Amniotic epithelial cell (primary cell): Measurements from ENCODE around the gene MEIOB.
"Not testable (repeated sequence)": the region's sequence is repeated elsewhere in the genome, so short reads cannot be mapped to it uniquely, and the experiment has no call there.

Experiments used
- DNase-seq: peaks from one replicate; pipeline ENCODE4 v3.0.0-alpha.2; 2010; ENCODE audit warnings: low read depth

MEIOB gene

DNA sequence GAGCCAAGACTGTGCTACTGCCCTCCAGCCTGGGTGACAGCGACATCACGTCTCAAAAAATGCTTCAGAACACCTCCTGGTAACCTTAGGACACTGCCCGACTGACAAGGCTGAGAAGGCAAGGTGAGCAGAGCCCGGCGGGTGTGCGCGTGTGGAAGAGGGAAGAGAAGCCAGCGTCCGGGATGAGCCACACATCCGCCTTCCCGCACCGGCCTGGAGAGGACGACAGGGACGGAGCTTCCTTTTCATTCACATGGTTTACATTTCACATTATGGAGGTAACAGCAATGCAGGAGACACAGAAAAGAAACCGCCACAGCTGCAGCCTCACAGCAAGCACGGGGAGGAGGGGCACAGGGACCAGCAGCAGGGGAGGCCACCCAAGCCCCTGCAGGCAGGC is 61.9 kb downstream of the MEIOB start:
- DNase-seq, result no peak

DNA sequence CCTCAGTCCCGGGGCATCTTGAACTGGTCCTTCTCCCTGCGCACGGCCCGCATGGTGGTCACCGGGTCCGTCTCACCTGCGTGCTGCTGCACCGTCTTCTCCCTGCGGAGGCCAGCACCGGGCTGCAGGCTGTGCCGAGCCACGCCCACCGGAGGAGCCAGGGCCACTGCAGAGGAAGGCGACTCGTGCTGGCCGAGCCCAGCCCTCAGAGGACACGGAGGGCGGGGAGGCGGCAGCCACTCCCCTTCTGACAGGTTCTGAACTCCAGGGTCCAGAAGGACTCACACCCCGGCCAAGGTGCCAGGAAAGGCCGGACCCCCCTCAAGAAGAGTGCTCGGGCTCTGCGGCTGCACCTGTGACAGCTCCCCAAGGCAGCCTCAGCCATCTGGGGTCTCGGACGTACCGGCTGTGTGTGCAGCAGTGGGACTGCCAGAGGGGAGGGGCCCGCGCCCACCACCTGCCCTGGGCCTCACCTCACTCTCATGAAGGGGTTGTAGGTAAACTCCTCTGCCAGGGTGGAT is 62.6 kb downstream of the MEIOB start:
- no peak for DNase-seq

DNA sequence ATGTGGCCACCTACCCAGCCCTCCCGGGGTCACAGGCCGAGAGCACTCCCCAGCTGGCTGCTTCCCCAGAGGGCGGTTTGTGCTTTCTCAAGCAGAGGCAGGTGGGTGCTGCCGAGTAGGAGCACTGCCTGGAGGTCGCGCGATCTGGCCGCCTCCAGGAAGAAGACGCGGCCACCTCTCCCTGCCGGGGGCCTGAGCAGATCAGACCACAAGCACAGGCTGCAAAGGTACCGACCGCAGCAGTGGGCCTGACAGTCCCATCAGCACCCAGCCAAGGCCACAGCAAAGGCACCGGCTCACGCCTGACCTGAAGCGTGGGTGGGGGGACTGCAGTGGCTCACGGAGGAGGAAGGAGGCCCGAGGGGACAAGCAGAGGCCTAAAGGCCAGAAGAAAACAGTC is 63.3 kb downstream of the MEIOB start:
- DNase-seq, result no peak

DNA sequence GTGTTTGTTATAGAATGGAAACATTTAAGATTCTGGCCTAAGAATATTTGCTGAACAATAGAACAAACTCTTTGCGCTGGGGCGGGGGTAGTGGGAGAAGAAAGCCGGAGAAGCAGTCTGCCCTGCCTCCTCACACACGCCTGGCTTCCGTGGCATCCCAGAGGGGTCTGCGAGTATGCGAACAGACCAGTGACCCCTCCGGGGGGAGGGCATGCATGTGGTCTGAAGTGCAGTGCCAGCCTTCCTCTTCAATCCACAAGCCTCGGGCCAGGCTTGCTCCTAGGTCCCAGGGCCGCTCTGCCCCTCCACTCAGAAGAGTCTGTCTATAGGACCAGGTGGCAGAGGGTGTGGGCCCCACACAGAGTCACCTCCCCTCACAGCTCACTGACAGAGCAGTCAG is 64.3 kb downstream of the MEIOB start:
- no peak for DNase-seq

DNA sequence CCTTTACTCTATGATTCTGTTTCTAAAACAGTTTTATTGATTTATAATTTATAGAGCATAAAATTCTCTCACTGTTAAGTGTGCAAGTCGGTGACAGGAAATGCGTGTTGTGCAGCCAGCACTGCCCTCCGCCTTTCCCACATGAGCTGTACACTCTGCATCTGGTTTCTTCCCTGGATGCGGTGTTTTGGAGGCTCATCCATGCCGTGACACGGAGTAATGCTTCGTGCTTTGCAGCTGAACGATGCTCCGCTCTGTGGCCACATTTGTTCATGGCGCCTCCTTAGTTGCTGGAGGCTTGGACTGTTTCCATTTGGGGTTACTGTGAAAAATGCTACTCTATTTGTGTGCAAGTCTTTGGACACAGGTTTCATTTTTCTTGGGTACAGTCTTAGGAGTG is 71.3 kb downstream of the MEIOB start:
- DNase-seq, result no peak

DNA sequence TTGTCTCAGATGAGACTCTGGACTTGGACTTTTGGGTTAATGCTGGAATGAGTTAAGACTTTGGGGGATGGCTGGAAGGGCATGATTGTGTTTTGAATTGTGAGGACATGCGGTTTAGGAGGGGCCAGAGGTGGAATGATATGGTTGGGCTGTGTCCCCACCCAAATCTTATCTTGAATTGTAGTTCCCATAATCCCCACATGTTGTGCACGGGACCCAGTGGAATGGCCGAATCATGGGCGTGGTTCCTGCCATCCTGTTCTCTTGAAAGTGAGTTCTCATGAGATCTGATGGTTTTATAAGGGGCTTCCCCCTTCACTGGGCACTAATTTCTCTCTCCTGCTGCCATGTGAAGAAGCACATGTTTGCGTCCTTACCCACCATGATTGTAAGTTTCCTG is 72.7 kb downstream of the MEIOB start:
- DNase-seq, result not testable (repeated sequence)

DNA sequence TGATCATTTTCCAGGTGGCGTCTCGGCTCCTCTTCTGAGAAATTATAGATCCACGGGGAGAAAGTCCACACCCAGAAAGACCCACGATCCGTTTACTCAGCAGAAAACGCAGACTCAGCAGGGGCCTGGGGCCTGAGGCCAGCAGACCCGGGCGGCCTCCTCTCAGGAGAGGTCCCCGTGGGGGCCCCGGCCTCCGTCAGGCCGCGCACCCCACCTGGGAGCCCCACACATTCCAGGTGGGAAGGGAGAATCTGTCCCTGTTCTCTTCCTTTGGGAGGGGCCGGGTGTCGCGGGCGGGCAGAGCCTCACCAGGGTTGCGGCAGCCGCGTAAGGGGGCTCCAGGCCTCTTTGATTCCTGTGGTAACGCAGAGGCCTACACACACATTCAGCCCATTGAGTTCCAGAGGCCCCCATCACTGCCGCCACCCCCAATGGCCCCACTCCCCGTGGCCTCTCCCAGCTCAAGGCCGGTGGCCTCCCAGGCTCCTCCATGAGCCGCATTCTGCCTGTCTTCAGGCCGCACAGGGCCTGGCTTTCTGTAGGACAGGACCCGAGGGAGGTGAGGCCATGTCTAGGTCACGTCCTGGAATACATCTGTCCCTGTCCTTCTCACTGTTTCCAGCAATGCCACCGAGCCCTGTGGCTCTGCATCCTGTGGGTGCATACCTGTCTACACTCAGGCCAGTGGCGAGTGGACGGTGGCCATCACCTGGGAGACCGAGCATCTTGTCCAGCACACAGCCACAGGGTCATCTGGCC is 76.9 kb downstream of the MEIOB start:
- no peak for DNase-seq

DNA sequence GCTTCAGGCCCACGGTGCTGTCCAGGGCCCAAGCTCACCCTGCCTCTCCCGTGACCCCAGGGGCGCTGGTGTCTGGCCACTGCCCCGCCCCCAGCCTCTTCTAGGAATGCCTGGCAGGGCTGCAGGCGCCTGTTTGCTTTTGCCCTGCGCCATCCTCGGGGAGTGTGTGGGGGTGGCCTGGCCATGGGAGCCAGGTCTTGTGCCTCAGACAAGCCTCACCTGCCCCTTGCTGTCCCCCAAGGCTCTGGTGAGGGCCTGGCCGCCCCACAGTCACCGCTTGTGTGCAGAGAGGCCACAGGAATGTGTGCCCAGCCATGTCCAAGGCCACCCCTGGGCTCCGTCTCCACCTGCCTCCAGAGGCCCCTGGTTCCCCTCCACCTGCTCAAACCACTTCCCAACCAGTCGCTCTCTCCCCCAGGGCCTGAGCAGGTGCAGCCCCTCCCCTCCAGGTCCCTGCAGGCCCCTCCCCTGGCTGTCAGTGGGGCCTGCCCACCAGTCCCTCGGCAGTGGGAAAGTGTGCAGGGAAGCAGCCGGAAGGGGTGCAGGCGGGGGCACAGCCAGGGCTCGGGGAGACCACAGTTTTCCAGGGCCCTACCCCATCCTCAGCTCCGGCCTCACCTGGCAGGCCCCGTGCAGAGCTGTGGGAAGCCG is 77.6 kb downstream of the MEIOB start:
- DNase-seq, result no peak

DNA sequence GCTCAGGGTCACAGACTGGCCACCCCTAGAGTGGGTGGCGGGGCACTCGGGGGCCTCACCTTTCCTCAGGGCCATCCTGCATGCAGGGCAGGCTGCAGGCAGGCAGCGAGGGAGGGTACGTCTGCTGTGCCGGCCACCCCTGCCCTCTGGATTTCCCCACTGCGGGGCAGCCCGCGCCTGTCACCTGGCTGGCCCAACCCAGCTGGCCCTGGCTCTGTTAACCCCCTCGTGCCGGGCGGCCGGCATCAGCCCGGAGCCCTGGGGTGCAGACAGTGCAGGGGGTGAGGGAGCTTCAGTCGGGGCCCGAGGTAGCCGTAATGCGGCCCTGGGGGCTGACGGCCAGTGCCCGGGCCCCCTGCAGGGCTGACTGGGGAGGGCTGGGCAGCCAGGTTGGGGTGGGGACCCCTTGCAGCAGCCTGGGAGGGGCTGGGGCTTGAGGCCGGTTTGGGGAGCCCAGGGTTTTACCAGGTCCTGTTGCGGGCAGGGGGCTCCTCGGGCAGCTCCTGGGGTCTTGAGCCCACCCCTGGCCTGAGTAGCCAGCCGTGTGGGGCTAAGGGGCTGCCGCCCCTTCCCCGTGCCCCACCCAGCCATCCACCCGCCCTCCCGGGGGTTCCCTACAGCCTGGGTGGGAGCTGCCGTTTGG is 78.3 kb downstream of the MEIOB start, which contains the start of gene IGFALS:
TSS of gene IGFALS (minus strand) at position 128 of the 643 bp plus-strand sequence. CDS start at position 75, 53 bp downstream.
- no peak for DNase-seq

DNA sequence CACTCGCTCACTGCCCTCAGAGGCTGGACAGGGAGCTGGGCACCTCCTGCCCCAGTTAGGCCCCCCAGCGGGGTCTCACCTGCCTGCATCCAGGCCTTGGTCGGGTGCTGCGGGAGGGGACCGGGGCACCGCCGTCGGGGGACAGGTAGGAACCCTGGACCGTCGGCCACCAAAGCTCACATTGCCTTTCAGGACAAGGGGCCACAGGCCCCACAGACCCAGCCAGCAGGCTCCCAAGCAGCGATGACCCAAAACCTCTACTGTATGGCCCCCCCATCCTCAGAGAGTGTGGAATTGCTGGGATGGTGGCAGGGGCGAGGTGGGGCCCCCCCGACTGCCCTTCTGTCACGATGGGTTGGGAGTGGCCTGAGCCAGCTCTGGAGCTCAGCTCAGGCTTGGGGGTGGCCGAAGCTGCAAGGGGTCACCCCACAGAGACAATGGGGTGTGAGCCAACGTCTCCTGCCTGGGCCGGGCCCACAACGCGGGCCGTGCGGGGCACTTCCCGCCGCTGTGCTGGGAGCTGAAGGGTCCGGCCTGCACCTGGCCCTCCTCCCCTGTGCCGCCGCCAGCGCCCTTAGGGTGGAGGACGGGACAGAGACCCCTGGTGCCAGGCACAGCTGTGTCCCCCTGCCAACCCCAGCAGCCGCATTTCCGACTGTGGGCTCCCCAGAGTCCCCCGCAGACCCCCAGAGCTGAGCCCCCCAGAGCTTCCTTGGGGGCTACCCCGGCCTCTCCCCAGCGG is 79.0 kb downstream of the MEIOB start:
- no peak for DNase-seq

DNA sequence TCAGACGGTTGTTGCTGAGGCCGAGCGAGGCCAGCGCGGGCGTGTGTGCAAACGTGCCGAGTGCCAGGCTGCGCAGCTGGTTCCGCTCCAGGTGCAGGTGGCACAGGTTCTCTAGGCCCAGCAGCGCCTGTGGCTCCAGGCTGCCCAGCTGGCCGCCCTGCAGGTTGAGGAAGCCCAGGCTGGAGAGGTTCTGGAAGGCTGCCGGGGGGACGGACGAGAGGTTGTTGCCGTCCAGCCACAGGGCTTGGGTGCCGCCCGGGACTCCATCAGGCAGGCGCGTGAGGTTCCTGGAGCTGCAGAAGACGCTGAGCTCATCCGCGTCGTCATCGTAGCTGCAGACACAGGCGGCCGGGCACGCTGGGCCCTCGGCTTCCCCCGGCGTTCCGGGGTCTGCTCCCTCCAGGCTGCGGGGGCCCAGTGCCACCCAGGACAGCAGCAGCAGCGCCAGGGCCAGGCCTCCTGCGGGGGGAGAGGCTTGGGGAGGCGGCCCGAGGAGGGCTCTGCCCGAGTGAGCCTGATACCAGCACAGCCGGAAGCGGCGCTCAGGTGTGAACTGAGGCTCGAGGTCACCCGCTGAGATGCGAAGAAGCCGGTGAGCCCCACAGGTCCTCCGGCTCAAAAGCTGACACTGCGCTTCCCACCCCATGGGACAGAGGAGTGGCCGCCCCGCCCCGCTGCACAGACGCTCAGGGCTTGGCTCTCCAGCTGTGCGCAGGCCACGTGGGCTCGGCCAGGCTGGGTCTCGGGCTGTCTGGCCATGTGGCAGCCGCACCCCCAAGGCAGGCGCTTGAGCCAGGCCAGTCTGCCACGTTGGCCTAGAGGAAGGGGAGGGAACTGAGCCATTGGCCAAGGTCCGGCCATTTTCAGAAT is 79.8 kb downstream of the MEIOB start:
- DNase-seq, result no peak

DNA sequence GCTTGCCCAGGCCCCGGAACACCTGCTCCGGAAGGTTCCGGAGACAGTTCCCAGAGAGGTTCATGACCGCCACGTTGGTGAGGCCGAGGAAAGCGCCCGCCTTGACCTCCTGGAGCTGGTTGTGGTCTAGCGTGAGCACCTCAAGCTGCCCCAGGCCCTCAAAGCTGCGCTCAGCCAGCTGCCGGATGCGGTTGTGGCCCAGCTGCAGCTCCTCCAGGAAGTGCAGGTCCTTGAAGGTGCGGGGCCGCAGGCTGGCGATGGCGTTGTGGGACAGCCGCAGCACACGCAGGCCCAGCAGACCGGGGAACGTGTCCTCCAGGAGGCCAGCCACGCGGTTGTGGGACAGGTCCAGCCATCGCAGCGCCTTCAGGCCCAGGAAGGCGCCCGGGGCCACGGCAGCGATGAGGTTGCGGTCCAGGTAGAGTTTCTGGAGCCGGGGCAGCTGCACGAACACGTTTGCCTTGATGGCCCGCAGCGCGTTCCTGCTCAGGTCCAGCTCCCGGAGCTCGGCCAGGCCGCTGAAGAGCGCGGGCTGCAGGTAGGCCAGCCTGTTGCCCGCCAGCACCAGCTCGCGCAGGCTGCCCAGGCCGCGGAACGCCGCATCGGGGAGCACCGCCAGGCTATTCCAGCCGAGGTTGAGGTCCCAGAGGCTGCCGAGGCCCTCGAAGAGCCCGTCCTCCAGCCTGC is 80.6 kb downstream of the MEIOB start:
- no peak for DNase-seq

DNA sequence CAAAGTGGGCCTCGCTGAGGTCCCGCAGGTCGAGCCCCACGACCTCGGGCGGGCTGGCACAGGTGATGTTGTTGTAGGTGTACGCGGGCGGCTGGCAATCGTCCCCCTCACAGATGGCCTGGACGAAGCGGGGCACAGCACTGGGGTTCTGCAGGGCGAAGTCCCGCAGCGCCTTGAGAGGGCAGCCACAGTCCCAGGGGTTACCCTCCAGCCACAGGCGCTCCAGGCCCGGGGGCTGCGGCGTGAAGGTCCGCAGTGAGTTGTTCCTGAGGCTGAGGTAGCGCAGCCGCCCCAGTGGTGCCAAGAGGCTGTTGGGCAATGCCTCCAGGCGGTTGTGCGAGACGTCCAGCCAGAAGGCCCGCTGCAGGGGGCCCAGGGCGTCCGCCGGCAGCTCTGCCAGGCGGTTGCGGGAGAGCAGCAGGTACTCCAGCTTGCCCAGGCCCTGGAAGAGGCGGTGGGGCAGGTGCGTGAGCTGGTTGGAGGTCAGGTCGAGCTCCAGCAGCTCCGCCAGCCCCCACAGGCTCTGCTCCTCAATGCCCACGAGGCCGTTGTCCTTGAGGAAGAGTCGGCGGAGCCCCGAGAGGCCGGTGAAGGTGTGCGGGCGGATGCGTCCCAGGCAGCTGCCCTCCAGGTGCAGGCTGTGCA is 81.2 kb downstream of the MEIOB start:
- DNase-seq, result no peak

DNA sequence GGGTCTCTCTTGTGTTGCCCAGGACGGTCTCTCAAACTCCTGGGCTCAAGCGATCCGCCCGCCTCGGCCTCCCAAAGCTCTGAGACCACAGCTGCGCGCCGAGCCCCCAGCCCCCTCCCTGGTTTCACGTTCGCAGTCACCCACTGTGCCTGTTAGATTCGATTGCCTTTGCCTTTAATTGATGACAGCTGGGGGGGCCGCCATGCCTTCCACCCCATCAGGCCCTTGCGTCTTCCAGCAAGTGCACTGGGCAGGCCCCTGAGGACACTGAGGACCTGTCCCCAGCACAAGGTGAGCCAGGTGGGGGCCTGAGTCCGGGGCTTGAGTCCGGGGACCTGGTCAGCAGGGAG is 81.7 kb downstream of the MEIOB start:
- DNase-seq, result no peak

DNA sequence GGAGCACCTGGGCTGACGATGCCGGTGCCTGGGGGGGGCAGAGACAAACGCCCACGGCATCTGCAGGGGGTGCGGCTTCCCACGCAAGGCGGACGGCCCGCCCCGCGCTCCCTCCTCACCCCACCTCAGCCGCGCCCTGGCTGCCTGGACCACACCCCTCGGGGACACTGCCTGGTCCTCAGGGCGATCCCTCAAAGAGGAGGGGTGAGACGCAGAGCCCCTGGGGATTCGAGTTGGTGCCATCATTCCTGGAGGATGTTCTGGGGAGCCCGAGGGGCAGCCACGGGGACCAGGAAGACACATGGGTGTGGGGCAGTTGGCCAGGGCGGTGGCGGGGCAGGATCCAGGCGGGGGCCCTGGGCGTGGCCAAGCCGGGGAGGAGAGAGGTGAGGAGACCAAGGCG is 82.3 kb downstream of the MEIOB start:
- DNase-seq, result no peak

DNA sequence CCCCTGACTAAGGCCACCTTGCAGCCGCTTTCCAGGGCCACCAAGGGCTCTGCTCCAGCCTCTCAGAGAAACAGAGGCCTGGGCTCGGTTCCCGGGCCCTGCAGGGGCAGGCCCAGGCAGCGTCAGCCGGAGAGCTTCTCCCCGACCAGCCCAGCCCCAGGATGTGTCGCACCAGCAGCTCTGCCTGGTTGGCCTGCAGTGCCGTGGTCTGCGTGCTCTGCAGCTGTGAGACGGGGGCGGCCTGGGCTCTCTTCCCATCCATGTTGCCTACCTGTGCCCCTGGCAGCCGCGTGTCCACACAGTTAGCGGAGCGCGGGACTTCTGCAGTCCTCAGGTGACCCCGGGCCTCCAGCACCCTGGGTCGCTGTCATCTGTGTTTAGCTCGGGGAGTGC is 83.3 kb downstream of the MEIOB start:
- no peak for DNase-seq

DNA sequence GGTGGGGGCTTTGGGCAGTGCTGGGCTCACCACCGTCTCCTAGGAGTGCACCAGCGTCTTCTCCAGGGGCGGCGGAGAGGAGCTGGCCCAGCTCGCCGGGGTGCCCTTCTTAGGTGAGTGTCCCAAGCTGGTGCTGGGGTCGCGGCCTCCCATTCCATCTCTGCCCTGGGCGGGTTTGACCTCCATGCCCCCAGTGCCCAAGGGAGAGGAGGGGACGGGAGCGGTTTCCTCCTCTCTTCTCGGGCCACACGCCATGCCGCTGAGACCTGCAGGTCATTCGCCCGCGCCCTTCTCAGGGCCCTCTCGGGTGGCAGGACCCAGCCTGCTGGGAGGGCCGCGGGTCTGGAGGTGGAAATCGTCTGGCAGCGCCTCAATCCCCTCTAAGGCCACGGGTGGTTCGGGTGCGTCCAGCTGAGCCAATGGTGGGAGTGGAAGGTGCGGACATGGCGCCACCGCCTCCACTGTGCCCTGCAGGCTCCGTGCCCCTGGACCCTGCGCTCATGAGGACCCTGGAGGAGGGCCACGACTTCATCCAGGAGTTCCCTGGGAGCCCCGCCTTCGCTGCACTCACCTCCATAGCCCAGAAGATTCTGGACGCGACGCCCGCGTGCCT is 83.8 kb downstream of the MEIOB start:
- no peak for DNase-seq

DNA sequence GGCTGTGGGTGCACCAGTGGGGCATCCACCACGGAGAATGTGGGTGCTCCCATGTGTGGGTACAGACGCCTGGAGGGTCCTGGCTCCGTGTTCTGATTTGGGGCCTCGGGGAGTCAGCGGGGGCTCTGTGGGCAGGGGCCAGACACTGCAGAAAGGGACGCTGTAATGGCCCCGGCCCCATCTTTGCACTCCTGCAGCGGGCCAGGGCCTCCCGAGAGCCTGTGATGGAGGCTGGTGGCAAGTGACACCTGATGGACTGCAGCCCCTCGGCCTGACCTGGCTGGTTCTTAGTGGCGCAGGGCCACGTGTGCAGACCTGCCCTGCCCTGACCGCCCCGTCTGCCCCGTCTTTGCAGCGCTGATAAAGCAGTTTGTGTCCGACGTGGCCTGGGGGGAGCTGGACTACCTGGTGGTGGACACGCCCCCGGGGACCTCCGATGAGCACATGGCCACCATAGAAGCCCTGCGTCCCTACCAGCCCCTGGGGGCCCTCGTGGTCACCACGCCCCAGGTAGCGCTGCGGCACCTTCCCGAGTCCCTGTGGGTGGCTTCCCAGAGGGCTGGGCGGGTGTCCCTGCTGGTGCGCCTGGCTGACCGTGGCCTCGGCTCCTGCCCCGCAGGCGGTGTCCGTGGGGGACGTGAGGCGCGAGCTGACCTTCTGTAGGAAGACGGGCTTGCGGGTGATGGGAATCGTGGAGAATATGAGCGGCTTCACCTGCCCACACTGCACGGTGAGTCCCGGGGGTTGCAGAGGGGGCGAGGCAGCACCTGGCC is 84.5 kb downstream of the MEIOB start:
- no peak for DNase-seq

DNA sequence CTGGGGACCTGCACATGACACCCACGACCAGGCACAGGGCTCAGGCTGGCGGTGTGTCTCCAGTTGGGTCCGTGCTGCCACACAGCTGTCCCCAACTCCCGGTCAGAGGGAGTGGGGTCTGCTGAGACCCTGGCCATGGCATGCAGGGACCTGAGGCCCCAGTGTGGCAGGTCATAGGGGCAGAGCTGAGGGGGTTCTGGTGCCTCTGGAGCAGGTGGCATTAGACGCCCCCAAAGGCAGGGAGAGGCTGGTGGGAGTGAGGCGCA is 85.0 kb downstream of the MEIOB start:
- DNase-seq, result no peak
